Neural progenitor cell (in vitro differentiated cells): ENCODE data around the gene KLRB1. TPM values are rescaled to one million over a fixed set of nuclear protein-coding genes. Genes with fewer than 3 reads are reported as not detected.
"Not testable (repeated sequence)": the region's sequence is repeated elsewhere in the genome, so short reads cannot be mapped to it uniquely, and the experiment has no call there.

Source experiments
- DNase-seq: peaks from one replicate; pipeline ENCODE4 v3.0.0-alpha.2; 2016; ENCODE audit warnings: low spot score
- H2AFZ ChIP-seq: fragments of 200-600 bp; sonication (generic); replicated peaks from 2 replicates; pipeline ENCODE4 v1.6.1; 2016; ENCODE audit warnings: antibody characterized with exemption
- H3F3A ChIP-seq: fragments of 200-600 bp; sonication (generic); 2 replicates; pipeline ENCODE4 v1.6.1; 2016; ENCODE audit warnings: antibody characterized with exemption, low read depth
- H3K27ac ChIP-seq: fragments of 200-600 bp; sonication (generic); 2 replicates; pipeline ENCODE4 v1.5.1; 2016; ENCODE audit warnings: mild to moderate bottlenecking
- H3K27me3 ChIP-seq: fragments of 200-600 bp; sonication (generic); 2 replicates; pipeline ENCODE4 v1.6.1; 2016; ENCODE audit warnings: mild to moderate bottlenecking, moderate library complexity
- H3K36me3 ChIP-seq: fragments of 200-600 bp; sonication (generic); 2 replicates; pipeline ENCODE4 v1.5.1; 2016
- H3K4me1 ChIP-seq: fragments of 200-600 bp; sonication (generic); 2 replicates; pipeline ENCODE4 v1.6.1; 2016; ENCODE audit warnings: mixed run types
- H3K4me2 ChIP-seq: fragments of 200-600 bp; sonication (generic); 2 replicates; pipeline ENCODE4 v1.6.1; 2016
- H3K4me3 ChIP-seq: fragments of 200-600 bp; sonication (generic); 2 replicates; pipeline ENCODE4 v1.5.1; 2016
- H3K79me2 ChIP-seq: fragments of 200-600 bp; sonication (generic); 2 replicates; pipeline ENCODE4 v1.6.1; 2016; ENCODE audit warnings: low read depth
- H3K9ac ChIP-seq: fragments of 200-600 bp; sonication (generic); 2 replicates; pipeline ENCODE4 v1.6.1; 2016
- H3K9me3 ChIP-seq: fragments of 200-600 bp; sonication (generic); 2 replicates; pipeline ENCODE4 v1.5.1; 2016; ENCODE audit warnings: low read depth
- H4K20me1 ChIP-seq: fragments of 200-600 bp; sonication (generic); 2 replicates; pipeline ENCODE4 v1.6.1; 2016; ENCODE audit warnings: low read depth
- H3K27ac Mint-ChIP-seq: 3 replicates; pipeline ENCODE4 v1.8.0; 2021; ENCODE audit warnings: mixed read lengths
- H3K27me3 Mint-ChIP-seq: 2 replicates; pipeline ENCODE4 v1.8.0; 2022; ENCODE audit warnings: low read depth, mild to moderate bottlenecking, inconsistent platforms, moderate library complexity, mixed read lengths; ENCODE audit not compliant: insufficient read depth
- H3K36me3 Mint-ChIP-seq: 3 replicates; pipeline ENCODE4 v1.8.0; 2021; ENCODE audit warnings: mixed read lengths
- H3K4me1 Mint-ChIP-seq: 3 replicates; pipeline ENCODE4 v1.8.0; 2021; ENCODE audit warnings: mixed read lengths
- H3K4me3 Mint-ChIP-seq: 3 replicates; pipeline ENCODE4 v1.8.0; 2021; ENCODE audit warnings: mild to moderate bottlenecking, moderate library complexity, mixed read lengths
- H3K9me3 Mint-ChIP-seq: 3 replicates; pipeline ENCODE4 v1.8.0; 2020; ENCODE audit warnings: mixed read lengths
- EZH2 ChIP-seq: fragments of 200-600 bp; sonication (generic); IDR thresholded peaks from 2 replicates; pipeline ENCODE4 v1.6.1; 2017; ENCODE audit warnings: antibody characterized with exemption, mild to moderate bottlenecking, moderate library complexity
- EZH2phosphoT487 ChIP-seq: fragments of 200-600 bp; sonication (generic); IDR thresholded peaks from 2 replicates; pipeline ENCODE4 v1.6.1; 2017; ENCODE audit warnings: antibody characterized with exemption
- total RNA-seq: library from RNA; depleted of rRNA; stranded (reverse); fragments of >200 nt; gene quantifications from 2 replicates; pipeline ENCODE4 v1.2.3, GENCODE V29; 2015; ENCODE audit warnings: low replicate concordance
- TF ChIP-seq, protein P1 (sequence below): fragments of 200-600 bp; sonication (generic); IDR thresholded peaks from 2 replicates; pipeline ENCODE4 v1.5.1; 2017; ENCODE audit warnings: antibody characterized with exemption, mild to moderate bottlenecking

KLRB1 gene
- total RNA-seq, 1 donor from 2014 or later, result not detected

- Histone ChIP-seq H3K9ac (no peak overlapping the region), H3K4me1 (no peaks in the 10 kb centered on the region), H3K79me2 (no peaks in the 10 kb centered on the region), H3K9me3 (no peaks in the 10 kb centered on the region), H4K20me1 (no peaks in the 10 kb centered on the region), H3K27me3 (no peaks in the 10 kb centered on the region), H3F3A (no peaks in the 10 kb centered on the region), H3K4me2 (no peak overlapping the region), H3K4me3 (no peak overlapping the region), H2AFZ (no peak overlapping the region), H3K27ac (no peak overlapping the region), H3K36me3 (no peaks in the 10 kb centered on the region)
- Mint-ChIP-seq H3K4me3 (no peak overlapping the region), H3K27me3 (no peaks in the 10 kb centered on the region), H3K4me1 (no peaks in the 10 kb centered on the region), H3K36me3 (no peaks in the 10 kb centered on the region), H3K9me3 (peaks cover 6% of the 10 kb centered on the region), H3K27ac (no peak overlapping the region)
- DNase-seq, result no peak
- TF ChIP-seq, protein P1, sequence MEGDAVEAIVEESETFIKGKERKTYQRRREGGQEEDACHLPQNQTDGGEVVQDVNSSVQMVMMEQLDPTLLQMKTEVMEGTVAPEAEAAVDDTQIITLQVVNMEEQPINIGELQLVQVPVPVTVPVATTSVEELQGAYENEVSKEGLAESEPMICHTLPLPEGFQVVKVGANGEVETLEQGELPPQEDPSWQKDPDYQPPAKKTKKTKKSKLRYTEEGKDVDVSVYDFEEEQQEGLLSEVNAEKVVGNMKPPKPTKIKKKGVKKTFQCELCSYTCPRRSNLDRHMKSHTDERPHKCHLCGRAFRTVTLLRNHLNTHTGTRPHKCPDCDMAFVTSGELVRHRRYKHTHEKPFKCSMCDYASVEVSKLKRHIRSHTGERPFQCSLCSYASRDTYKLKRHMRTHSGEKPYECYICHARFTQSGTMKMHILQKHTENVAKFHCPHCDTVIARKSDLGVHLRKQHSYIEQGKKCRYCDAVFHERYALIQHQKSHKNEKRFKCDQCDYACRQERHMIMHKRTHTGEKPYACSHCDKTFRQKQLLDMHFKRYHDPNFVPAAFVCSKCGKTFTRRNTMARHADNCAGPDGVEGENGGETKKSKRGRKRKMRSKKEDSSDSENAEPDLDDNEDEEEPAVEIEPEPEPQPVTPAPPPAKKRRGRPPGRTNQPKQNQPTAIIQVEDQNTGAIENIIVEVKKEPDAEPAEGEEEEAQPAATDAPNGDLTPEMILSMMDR, result no peak
- TF ChIP-seq EZH2 (no peak), EZH2phosphoT487 (no peak)
These were observed 11.9 kb upstream of the KLRB1 start for GRCh38 chr12:9619411-9620179.

DNA sequence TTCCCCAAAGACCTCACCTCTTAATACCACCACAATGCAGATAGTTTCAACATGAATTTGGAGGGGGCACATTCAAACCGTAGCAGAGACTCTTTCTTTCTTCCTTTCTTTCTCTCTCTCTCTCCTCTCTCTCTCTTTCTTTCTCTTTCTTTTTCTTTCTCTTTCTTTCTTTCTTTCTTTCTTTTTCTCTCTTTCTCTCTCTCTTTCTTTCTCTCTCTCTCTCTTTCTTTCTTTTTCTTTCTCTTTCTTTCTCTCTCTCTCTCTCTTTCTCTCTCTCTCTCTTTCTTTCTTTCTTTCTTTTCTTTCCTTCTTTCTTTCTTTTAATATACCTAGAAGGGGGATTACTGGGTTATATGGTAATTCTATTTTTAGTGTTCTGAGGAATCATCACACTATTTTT, 11.2 kb upstream of the KLRB1 start:
- not testable (repeated sequence) for H3K4me1 ChIP-seq, H3K4me1 Mint-ChIP-seq, H3K4me3 Mint-ChIP-seq, H3K27ac ChIP-seq, DNase-seq, H3K27me3 Mint-ChIP-seq, H3F3A ChIP-seq, H3K4me3 ChIP-seq, H3K36me3 Mint-ChIP-seq, H3K4me2 ChIP-seq, H3K9ac ChIP-seq, H3K9me3 ChIP-seq, H3K27me3 ChIP-seq, H4K20me1 ChIP-seq, H3K27ac Mint-ChIP-seq, H3K9me3 Mint-ChIP-seq, H3K36me3 ChIP-seq, H2AFZ ChIP-seq, H3K79me2 ChIP-seq

DNA sequence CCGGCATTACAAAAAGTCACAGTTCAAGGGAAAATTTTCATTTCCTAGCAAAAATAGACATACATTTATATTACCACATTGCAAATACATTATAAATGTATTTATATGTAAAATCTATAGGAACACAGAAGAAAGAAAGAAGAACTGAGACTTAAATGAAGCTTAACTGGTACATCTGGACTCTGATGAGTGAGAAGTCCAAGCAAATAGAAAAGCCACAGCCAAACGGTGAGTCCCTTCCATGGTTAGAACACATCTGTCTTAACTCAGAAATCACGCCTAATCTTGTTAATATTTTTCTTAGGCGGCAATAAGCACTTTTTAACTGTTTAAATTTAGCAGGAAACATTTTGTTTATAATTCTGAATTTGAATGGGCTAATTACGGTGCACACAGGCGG, 9.4 kb upstream of the KLRB1 start:
- Histone ChIP-seq H3K27me3 (no peaks in the 10 kb centered on the region), H3K4me2 (no peak overlapping the region), H3K4me1 (no peaks in the 10 kb centered on the region), H3F3A (no peaks in the 10 kb centered on the region), H3K9ac (no peak overlapping the region), H3K4me3 (no peak overlapping the region), H2AFZ (no peak overlapping the region), H3K79me2 (no peaks in the 10 kb centered on the region), H4K20me1 (no peaks in the 10 kb centered on the region), H3K9me3 (no peaks in the 10 kb centered on the region), H3K36me3 (no peaks in the 10 kb centered on the region), H3K27ac (no peak overlapping the region)
- TF ChIP-seq, protein P1, result no peak
- TF ChIP-seq EZH2, result no peak
- TF ChIP-seq EZH2phosphoT487, result no peak
- Mint-ChIP-seq H3K27ac (no peak overlapping the region), H3K4me3 (no peak overlapping the region), H3K9me3 (peaks cover 6% of the 10 kb centered on the region), H3K27me3 (no peaks in the 10 kb centered on the region), H3K36me3 (no peaks in the 10 kb centered on the region), H3K4me1 (no peaks in the 10 kb centered on the region)
- DNase-seq, result no peak

GRCh38 chr12:9615420-9616136, 7.9 kb upstream of the KLRB1 start:
- Histone ChIP-seq H3K4me1 (no peaks in the 10 kb centered on the region), H3K4me2 (no peak overlapping the region), H3K9ac (no peak overlapping the region), H3K36me3 (no peaks in the 10 kb centered on the region), H3K9me3 (no peaks in the 10 kb centered on the region), H3K27me3 (no peaks in the 10 kb centered on the region), H3K4me3 (no peak overlapping the region), H2AFZ (no peak overlapping the region), H3F3A (no peaks in the 10 kb centered on the region), H3K79me2 (no peaks in the 10 kb centered on the region), H3K27ac (no peak overlapping the region), H4K20me1 (no peaks in the 10 kb centered on the region)
- no peak overlapping the region for H3K4me3 Mint-ChIP-seq
- H3K4me1 Mint-ChIP-seq, result no peaks in the 10 kb centered on the region
- no peak overlapping the region for H3K27ac Mint-ChIP-seq
- no peaks in the 10 kb centered on the region for H3K36me3 Mint-ChIP-seq
- TF ChIP-seq, protein P1, result no peak
- TF ChIP-seq EZH2 (no peak), EZH2phosphoT487 (no peak)
- H3K27me3 Mint-ChIP-seq, result no peaks in the 10 kb centered on the region
- peaks cover 6% of the 10 kb centered on the region for H3K9me3 Mint-ChIP-seq
- no peak for DNase-seq

DNA sequence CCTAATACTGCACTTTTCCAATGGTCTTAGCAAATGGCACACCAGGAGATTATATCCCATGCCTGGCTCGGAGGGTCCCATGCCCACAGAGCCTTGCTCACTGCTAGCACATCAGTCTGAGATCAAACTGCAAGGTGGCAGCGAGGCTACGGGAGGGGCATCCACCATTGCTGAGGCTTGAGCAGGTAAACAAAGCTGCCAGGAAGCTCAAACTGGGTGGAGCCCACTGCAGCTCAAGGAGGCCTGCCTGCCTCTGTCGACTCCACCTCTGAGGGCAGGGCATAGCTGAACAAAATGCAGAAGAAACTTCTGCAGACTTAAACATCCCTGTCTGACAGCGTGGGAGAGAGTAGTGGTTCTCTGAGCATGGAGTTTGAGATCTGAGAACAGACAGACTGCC, 2.9 kb upstream of the KLRB1 start:
- not testable (repeated sequence) for H3K9me3 ChIP-seq, H3K27ac ChIP-seq, H3K4me1 ChIP-seq, H4K20me1 ChIP-seq, H3K4me2 ChIP-seq, DNase-seq, H3K9ac ChIP-seq, H3K36me3 Mint-ChIP-seq, H3K27ac Mint-ChIP-seq, H3K27me3 Mint-ChIP-seq, H3K4me3 ChIP-seq, H3K36me3 ChIP-seq, H2AFZ ChIP-seq, H3K79me2 ChIP-seq, H3F3A ChIP-seq, H3K27me3 ChIP-seq, H3K4me1 Mint-ChIP-seq, H3K4me3 Mint-ChIP-seq
- H3K9me3 Mint-ChIP-seq, result peaks cover 12% of the 10 kb centered on the region
